ENCODE results near the gene KIRREL3. TPM values are rescaled to one million over a fixed set of nuclear protein-coding genes. Genes with fewer than 3 reads are reported as not detected.

KIRREL3 gene
- total RNA-seq, 1 experiment from 2014 or later = 2.2 TPM

DNA sequence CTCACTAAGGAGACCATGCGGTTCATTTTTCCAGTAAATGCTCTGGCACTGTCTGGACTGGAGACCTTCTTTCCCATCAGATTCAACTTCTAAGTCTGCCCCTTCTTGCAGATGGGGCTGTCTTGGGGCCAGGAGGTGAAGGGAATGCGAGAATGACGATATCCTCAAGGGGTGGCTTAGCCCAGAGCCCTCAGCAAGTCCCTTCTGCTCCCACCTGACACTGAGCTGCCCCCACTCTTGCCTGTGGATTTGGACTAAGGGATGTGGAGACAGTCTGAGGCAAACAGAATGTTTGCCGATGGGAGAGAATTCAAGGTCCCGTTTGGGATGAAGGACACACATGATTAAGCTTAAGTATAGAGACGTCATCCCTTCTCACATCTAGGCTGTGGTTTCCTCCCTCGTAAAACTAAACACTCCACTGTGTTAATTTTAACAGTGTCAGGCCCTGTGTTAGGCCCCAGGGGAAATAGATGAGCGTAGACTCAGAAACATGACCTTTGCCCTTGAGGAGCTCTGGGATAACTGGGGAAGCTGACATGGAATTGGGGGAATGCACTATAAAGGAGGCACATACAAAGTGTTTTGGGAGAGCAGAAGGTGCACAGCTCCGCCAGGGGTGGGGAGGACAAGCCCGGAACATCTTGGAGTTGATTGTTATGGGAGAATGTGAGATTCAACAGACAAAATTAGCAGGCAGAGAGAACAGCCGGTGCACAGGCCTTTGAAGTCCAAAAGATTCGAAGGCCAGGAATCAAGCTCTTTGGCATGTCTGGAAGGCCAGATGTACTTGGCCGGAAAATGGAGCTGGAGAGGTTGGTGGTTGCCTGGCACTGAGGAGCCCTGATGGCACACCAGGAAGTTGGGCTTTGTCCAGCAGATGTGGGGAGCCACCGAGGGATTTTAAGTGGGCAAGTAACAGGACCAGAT lies 573.5 kb downstream of the KIRREL3 start:
- Histone ChIP-seq H3K27me3 (ENCODE audit: insufficient read depth, low read depth) (no peaks in the 10 kb centered on the region), H3K9me2 (ENCODE audit: insufficient read depth) (no peaks in the 10 kb centered on the region), H3K27ac (no peak overlapping the region), H3K4me2 (no peak overlapping the region), H3K9me3 (ENCODE audit: insufficient read depth, low read depth) (no peaks in the 10 kb centered on the region), H3K36me3 (ENCODE audit: low read depth) (peaks cover 3% of the 10 kb centered on the region; the same call in 1 of the 2 replicates), H3K4me3 (no peak overlapping the region), H3K4me1 (replicated peaks; ENCODE audit: insufficient read depth) (peaks cover 20% of the 10 kb centered on the region), H3K79me2 (ENCODE audit: low read depth) (no peaks in the 10 kb centered on the region), H4K20me1 (ENCODE audit: insufficient read depth) (no peaks in the 10 kb centered on the region), H2AFZ (no peak overlapping the region), H3F3A (ENCODE audit: insufficient read depth, low read depth) (peaks cover 19% of the 10 kb centered on the region; the same call in 1 of the 2 replicates)
- intact Hi-C loops (cut with micrococcal nuclease; ENCODE audit: unreplicated experiment) = no loop called here
- ChIA-PET CTCF (no interaction called here), POLR2A (ENCODE audit: unreplicated experiment) (no interaction called here)
- DNase-seq = no peak
- no TSS peak for BruUV-seq (replicated peaks)
- TF ChIP-seq EZH2 (IDR thresholded peaks at IDR 0.05; ENCODE audit: low read depth) (no peak), CTCF (conservative IDR thresholded peaks at IDR 0.05) (no peak)

GRCh38 chr11:126426106-126426505 lies 574.5 kb downstream of the KIRREL3 start:
- ChIA-PET CTCF (no interaction called here), POLR2A (ENCODE audit: unreplicated experiment) (no interaction called here)
- no peak overlapping the region for H3K4me3 ChIP-seq
- BruUV-seq (replicated peaks) = no TSS peak
- no peak overlapping the region for H3K27ac ChIP-seq
- no peaks in the 10 kb centered on the region for H3K27me3 ChIP-seq (ENCODE audit: insufficient read depth, low read depth)
- no peaks in the 10 kb centered on the region for H3K9me3 ChIP-seq (ENCODE audit: insufficient read depth, low read depth)
- no peaks in the 10 kb centered on the region for H4K20me1 ChIP-seq (ENCODE audit: insufficient read depth)
- H3K36me3 ChIP-seq (ENCODE audit: low read depth) = peaks cover 3% of the 10 kb centered on the region; the same call in 1 of the 2 replicates
- peak in 1 of 2 experiments; percentile 69 for DNase-seq
- intact Hi-C loops (cut with micrococcal nuclease; ENCODE audit: unreplicated experiment) = no loop called here
- TF ChIP-seq EZH2 (IDR thresholded peaks at IDR 0.05; ENCODE audit: low read depth) = no peak
- no peak for TF ChIP-seq CTCF (conservative IDR thresholded peaks at IDR 0.05)
- H3K4me1 ChIP-seq (replicated peaks; ENCODE audit: insufficient read depth) = peaks cover 12% of the 10 kb centered on the region
- no peaks in the 10 kb centered on the region for H3K79me2 ChIP-seq (ENCODE audit: low read depth)
- H3K4me2 ChIP-seq = no peak overlapping the region
- no peaks in the 10 kb centered on the region for H3K9me2 ChIP-seq (ENCODE audit: insufficient read depth)
- H3F3A ChIP-seq (ENCODE audit: insufficient read depth, low read depth) = peaks cover 9% of the 10 kb centered on the region; the same call in 1 of the 2 replicates
- no peak overlapping the region for H2AFZ ChIP-seq

DNA sequence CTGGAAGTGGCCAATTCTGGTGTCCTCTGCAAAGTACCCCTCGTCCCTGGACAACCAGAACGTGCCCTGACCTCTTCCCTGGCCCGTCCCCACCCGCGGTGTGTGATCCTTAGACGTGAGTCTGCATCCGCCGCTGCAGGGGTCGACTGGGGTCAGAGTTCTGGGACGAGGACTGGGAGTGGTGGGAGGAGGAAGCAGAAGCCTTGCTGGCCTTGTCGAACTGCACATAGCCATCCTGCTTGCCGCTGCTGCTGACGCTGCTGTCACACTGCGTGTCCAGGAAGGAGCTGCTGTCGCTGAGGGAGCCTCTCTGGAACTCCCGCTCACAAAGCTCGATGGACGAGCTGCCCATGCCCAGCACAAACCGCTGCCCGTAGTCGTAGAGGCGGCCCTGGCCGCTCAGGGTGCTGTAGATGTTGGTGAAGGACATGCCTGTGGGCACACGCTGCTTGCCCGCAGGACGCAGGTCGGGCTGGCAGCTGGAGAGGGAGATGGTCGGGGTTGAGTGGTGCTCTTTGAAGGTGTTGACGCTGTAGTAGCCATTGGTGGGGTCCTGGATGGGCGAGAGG lies 576.0 kb downstream of the KIRREL3 start:
- no peaks in the 10 kb centered on the region for H3K79me2 ChIP-seq (ENCODE audit: low read depth)
- 0 out of 2 replicates have a peak, but pooled peaks cover 5% of the 10 kb centered on the region for H3F3A ChIP-seq (ENCODE audit: insufficient read depth, low read depth)
- no peak overlapping the region for H3K4me3 ChIP-seq
- H3K9me2 ChIP-seq (ENCODE audit: insufficient read depth) = no peaks in the 10 kb centered on the region
- no peaks in the 10 kb centered on the region for H4K20me1 ChIP-seq (ENCODE audit: insufficient read depth)
- POLR2A ChIA-PET (ENCODE audit: unreplicated experiment) = no interaction called here
- 0 out of 2 replicates have a peak, but pooled peaks cover 5% of the 10 kb centered on the region for H3K4me1 ChIP-seq (replicated peaks; ENCODE audit: insufficient read depth)
- peaks cover 3% of the 10 kb centered on the region; the same call in 1 of the 2 replicates for H3K36me3 ChIP-seq (ENCODE audit: low read depth)
- no peaks in the 10 kb centered on the region for H3K9me3 ChIP-seq (ENCODE audit: insufficient read depth, low read depth)
- H3K27me3 ChIP-seq (ENCODE audit: insufficient read depth, low read depth) = no peaks in the 10 kb centered on the region
- CTCF ChIA-PET = no interaction called here
- no TSS peak for BruUV-seq (replicated peaks)
- intact Hi-C loops (cut with micrococcal nuclease; ENCODE audit: unreplicated experiment) = no loop called here
- no peak for TF ChIP-seq EZH2 (IDR thresholded peaks at IDR 0.05; ENCODE audit: low read depth)
- TF ChIP-seq CTCF (conservative IDR thresholded peaks at IDR 0.05) = no peak
- no peak overlapping the region for H3K27ac ChIP-seq
- H2AFZ ChIP-seq = no peak overlapping the region
- DNase-seq = no peak
- H3K4me2 ChIP-seq = no peak overlapping the region
